ENCODE results near the gene MACF1. TPM values are rescaled to one million over a fixed set of nuclear protein-coding genes. Genes with fewer than 3 reads are reported as not detected.

MACF1 gene
- total RNA-seq, 4 donors from 2014 or later: 82.1 to 247 (median 154) TPM

- Histone ChIP-seq H3K36me3 (peaks cover 4 to 99% (median 28%) of the 10 kb centered on the region in 3 donors), H3K27me3 (no peaks in the 10 kb centered on the region), H3K4me3 (no peak overlapping the region), H3K9me3 (no peaks in the 10 kb centered on the region), H3K4me1 (no peaks in the 10 kb centered on the region), H3K27ac (no peak overlapping the region)
- 83 to 86% methylated on average over 3 of the region's 3 CpGs for WGBS, 2 donors
- intact Hi-C loops (cut with DNase I): no loop called here
- TF ChIP-seq CTCF (IDR thresholded peaks at IDR 0.05) (no peak), POLR2A (IDR thresholded peaks at IDR 0.05) (no peak)
- no peak for DNase-seq
These were observed 138.3 kb downstream of the MACF1 start for GRCh38 chr1:39342776-39343175.

- Histone ChIP-seq H3K36me3 (peaks cover 7 to 99% (median 31%) of the 10 kb centered on the region in 3 donors), H3K9me3 (no peaks in the 10 kb centered on the region), H3K27me3 (no peaks in the 10 kb centered on the region), H3K4me3 (no peak overlapping the region), H3K4me1 (no peaks in the 10 kb centered on the region), H3K27ac (no peak overlapping the region)
- WGBS, 2 donors: 66 to 82% methylated on average over 12 of the region's 12 CpGs
- TF ChIP-seq POLR2A (IDR thresholded peaks at IDR 0.05) (no peak), CTCF (IDR thresholded peaks at IDR 0.05) (no peak)
- intact Hi-C loops (cut with DNase I): no loop called here
- no peak for DNase-seq
These were observed 140.1 kb downstream of the MACF1 start for GRCh38 chr1:39344394-39345154.

- TF ChIP-seq CTCF (IDR thresholded peaks at IDR 0.05) (no peak), POLR2A (IDR thresholded peaks at IDR 0.05) (no peak)
- Histone ChIP-seq H3K27me3 (no peaks in the 10 kb centered on the region), H3K9me3 (no peaks in the 10 kb centered on the region), H3K36me3 (peaks cover 12 to 99% (median 40%) of the 10 kb centered on the region in 3 donors), H3K27ac (peak overlapping the region in 1 of 4 donors; percentile 1), H3K4me1 (no peaks in the 10 kb centered on the region), H3K4me3 (no peak overlapping the region)
- no peak for DNase-seq
- intact Hi-C loops (cut with DNase I): no loop called here
- 17% methylated on average over 2 of the region's 2 CpGs; no CpG with 5 or more reads in 1 of the 2 donors for WGBS, 2 donors
These were observed 142.4 kb downstream of the MACF1 start for GRCh38 chr1:39346872-39347271.

GRCh38 chr1:39348278-39348677 is 143.8 kb downstream of the MACF1 start:
- no peaks in the 10 kb centered on the region for H3K27me3 ChIP-seq
- no peaks in the 10 kb centered on the region for H3K4me1 ChIP-seq
- intact Hi-C loops (cut with DNase I): no loop called here
- no peak overlapping the region for H3K27ac ChIP-seq
- DNase-seq: no peak
- H3K9me3 ChIP-seq: no peaks in the 10 kb centered on the region
- peaks cover 23 to 99% (median 43%) of the 10 kb centered on the region in 3 donors for H3K36me3 ChIP-seq
- TF ChIP-seq POLR2A (IDR thresholded peaks at IDR 0.05) (no peak), CTCF (IDR thresholded peaks at IDR 0.05) (no peak)
- no peak overlapping the region for H3K4me3 ChIP-seq
- WGBS, 2 donors: 100% methylated on average over 1 of the region's 1 CpG

GRCh38 chr1:39352881-39353280 is 148.4 kb downstream of the MACF1 start:
- H3K27ac ChIP-seq: peak overlapping the region in 1 of 4 donors; percentile 0
- no peak for TF ChIP-seq POLR2A (IDR thresholded peaks at IDR 0.05)
- TF ChIP-seq CTCF (IDR thresholded peaks at IDR 0.05): no peak
- no peaks in the 10 kb centered on the region for H3K4me1 ChIP-seq
- 82 to 92% methylated on average over 3 of the region's 3 CpGs for WGBS, 2 donors
- no peaks in the 10 kb centered on the region for H3K27me3 ChIP-seq
- H3K4me3 ChIP-seq: no peak overlapping the region
- intact Hi-C loops (cut with DNase I): no loop called here
- H3K9me3 ChIP-seq: no peaks in the 10 kb centered on the region
- no peak for DNase-seq
- peaks cover 22 to 100% (median 60%) of the 10 kb centered on the region in 3 donors for H3K36me3 ChIP-seq
